OCI-LY3 (cell line): ENCODE measurements around the gene RAB27B.

Source experiments
- EZH2phosphoT487 ChIP-seq: fragments of 200-600 bp; shearing (Covaris generic); IDR thresholded peaks from 2 replicates; pipeline ENCODE4 v1.6.1; 2018; ENCODE audit warnings: antibody characterized with exemption, mixed run types, low read depth
- TF ChIP-seq, protein P1 (sequence below): fragments of 200-600, 300-600 bp; sonication (generic); IDR thresholded peaks from 2 replicates; pipeline ENCODE4 v1.5.1; 2014; ENCODE audit warnings: antibody characterized with exemption, low read length, low read depth

DNA sequence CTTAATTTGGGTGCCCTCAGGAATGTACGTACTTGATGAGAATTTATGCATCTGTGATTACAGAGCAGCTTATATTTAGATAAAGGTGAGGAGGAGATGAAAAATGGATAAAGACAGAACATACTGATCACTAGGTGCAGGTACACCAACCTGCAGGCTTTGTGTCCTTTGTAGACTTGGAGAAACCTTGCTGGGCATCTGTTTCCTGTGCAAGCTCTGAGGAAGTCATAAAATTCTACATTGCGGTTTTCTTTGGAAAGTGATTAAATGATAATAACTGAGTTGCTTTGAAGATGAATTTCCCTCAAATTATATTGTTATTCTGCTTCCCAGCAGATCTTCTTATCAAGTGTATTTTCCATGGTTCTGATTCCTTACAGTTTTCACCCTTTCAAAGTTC lies 7.7 kb downstream of the RAB27B start:
- TF ChIP-seq, protein P1, sequence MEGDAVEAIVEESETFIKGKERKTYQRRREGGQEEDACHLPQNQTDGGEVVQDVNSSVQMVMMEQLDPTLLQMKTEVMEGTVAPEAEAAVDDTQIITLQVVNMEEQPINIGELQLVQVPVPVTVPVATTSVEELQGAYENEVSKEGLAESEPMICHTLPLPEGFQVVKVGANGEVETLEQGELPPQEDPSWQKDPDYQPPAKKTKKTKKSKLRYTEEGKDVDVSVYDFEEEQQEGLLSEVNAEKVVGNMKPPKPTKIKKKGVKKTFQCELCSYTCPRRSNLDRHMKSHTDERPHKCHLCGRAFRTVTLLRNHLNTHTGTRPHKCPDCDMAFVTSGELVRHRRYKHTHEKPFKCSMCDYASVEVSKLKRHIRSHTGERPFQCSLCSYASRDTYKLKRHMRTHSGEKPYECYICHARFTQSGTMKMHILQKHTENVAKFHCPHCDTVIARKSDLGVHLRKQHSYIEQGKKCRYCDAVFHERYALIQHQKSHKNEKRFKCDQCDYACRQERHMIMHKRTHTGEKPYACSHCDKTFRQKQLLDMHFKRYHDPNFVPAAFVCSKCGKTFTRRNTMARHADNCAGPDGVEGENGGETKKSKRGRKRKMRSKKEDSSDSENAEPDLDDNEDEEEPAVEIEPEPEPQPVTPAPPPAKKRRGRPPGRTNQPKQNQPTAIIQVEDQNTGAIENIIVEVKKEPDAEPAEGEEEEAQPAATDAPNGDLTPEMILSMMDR, result no peak
- no peak for TF ChIP-seq EZH2phosphoT487
